ENCODE measurements around the gene CLCA1. TPM values are rescaled to one million over a fixed set of nuclear protein-coding genes. Genes with fewer than 3 reads are reported as not detected.
A peak's percentile ranks its signal among the peaks of the same experiment; 100 is the strongest.

Gene CLCA1
- total RNA-seq, 8 experiments from 2014 or later, result 0.09 TPM; not detected in 7

DNA sequence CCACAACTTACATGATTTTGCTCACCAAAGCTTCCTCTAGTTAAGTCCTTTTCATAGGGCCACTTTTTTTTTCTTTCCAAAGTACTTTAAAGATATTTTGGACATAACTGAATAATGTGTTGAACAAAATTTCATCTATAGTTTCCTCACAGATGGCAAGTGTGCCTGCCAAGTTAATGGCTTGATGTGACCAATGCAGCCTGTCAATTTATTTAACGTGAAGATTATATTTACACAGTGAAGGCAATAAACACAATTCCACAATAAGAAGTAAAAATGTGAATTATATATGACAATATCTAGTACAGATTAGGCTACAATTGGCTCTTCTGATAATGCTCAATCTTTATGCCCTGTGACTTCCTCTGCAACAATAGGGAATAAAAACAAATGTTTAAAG is 26.7 kb upstream of the CLCA1 start:
- in situ Hi-C loops (cut with MboI; ENCODE audit: low pct_unique_long_range_greater_than_20kb in 2 of 9, low sequenced_read_pairs in 9 of 9, unreplicated experiment in 9 of 9), result no loop called here
- WGBS, 10 experiments, result 0 to 100% (median 71%) methylated on average over 1 of the region's 1 CpG; no CpG with 5 or more reads in 2 of the 10 experiments
- no peaks in the 10 kb centered on the region for H3K4me1 ChIP-seq (replicated peaks in 1 of 2)
- no peak overlapping the region for H3K4me3 ChIP-seq
- no peak for ATAC-seq (replicated peaks in 6 of 8)
- no peak overlapping the region for H3K27ac ChIP-seq

DNA sequence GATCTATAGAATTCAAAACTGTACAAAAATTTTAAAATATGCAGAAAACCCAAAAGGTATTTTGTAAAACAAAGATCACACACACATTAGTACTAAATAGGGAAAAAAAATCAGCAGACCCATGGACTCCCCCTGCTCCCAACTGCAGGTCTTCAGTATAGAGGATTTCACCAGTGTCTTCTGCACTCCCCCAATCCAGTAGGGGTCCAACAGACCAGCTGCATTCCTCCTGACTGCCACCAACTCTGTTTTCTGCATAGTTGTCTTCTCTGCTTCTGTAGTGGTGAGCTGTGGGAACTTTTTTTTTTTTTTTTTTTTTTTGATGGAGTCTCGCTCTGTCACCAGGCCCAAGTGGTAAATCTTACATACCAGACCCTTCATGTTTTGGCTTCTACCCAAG is 22.8 kb upstream of the CLCA1 start:
- Histone ChIP-seq H3K27ac (no peak overlapping the region), H3K4me3 (no peak overlapping the region), H3K4me1 (replicated peaks in 1 of 2) (no peaks in the 10 kb centered on the region)
- in situ Hi-C loops (cut with MboI; ENCODE audit: low pct_unique_long_range_greater_than_20kb in 2 of 9, low sequenced_read_pairs in 9 of 9, unreplicated experiment in 9 of 9), result no loop called here
- WGBS, 10 experiments, result 83 to 100% (median 100%) methylated on average over 1 of the region's 1 CpG; no CpG with 5 or more reads in 3 of the 10 experiments
- ATAC-seq (replicated peaks in 6 of 8), result peak in 1 of 8 experiments; percentile 14

DNA sequence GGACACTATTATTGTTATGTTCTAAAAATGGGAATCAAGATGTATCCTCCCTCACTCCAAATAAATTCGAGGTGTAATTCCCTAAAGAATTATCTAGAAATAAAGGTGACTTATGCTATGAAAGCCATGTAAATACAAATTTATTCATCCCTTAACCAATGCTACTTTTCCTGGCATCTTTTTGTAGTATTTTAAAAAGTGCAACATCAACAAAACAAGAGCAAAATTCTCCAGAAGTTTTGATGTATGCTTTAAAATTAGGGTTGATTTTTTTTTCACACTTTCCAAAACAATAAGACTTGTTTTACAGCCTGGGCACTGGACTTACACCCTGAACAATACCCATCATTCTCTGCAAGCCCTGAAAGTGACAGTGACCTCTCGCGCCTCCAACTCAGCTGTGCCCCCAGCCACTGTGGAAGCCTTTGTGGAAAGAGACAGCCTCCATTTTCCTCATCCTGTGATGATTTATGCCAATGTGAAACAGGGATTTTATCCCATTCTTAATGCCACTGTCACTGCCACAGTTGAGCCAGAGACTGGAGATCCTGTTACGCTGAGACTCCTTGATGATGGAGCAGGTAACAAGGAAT is 21.4 kb upstream of the CLCA1 start:
- Histone ChIP-seq H3K27ac (no peak overlapping the region), H3K4me3 (no peak overlapping the region), H3K4me1 (replicated peaks in 1 of 2) (no peaks in the 10 kb centered on the region)
- peak in 2 of 8 experiments; percentile 18 to 58 for ATAC-seq (replicated peaks in 6 of 8)
- in situ Hi-C loops (cut with MboI; ENCODE audit: low pct_unique_long_range_greater_than_20kb in 2 of 9, low sequenced_read_pairs in 9 of 9, unreplicated experiment in 9 of 9), result no loop called here
- WGBS, 10 experiments, result 0 to 100% (median 60%) methylated on average over 1 to 4 of the region's 4 CpGs

DNA sequence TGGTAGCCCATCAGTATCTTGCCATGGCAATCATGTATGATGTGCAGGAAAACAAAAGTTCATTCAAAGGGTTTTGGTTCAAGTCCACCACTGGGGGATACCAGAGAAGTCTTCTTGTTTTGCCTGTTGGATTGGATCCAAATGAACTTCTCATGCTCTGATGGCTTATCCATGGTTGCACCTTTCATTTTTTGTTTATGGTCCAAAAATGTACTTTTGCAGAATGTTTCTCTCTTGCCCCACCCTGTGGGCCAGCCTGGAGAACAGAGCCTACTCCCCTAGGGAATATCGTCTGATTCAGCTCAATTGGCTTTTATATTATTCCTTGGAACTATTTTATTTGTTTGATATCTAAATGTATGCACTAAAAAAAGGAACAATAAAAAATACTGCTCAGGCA is 20.1 kb upstream of the CLCA1 start:
- in situ Hi-C loops (cut with MboI; ENCODE audit: low pct_unique_long_range_greater_than_20kb in 2 of 9, low sequenced_read_pairs in 9 of 9, unreplicated experiment in 9 of 9), result no loop called here
- ATAC-seq (replicated peaks in 6 of 8), result no peak
- 45 to 100% (median 92%) methylated on average over 1 of the region's 1 CpG; no CpG with 5 or more reads in 1 of the 10 experiments for WGBS, 10 experiments
- Histone ChIP-seq H3K27ac (no peak overlapping the region), H3K4me1 (replicated peaks in 1 of 2) (no peaks in the 10 kb centered on the region), H3K4me3 (no peak overlapping the region)

DNA sequence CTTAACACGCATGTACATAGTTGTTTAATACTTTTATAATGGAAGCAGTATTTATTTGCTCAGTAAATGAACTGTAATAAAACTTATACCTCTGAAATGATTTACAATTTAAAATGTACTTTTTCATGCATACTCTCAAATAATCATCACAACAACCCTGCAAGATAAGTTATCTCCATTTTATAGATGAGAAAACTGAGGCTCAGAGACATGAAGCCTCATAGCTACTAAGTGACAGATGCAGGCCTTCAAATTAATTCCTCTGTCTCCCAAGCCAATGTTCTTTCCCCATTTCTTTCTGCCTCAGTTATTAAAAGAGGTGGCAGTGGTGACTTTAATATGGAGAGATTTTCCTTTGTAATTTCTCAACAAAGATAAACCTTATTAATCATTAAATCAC is 19.6 kb upstream of the CLCA1 start:
- WGBS, 10 experiments, result 75 to 100% (median 100%) methylated on average over 1 of the region's 1 CpG; no CpG with 5 or more reads in 1 of the 10 experiments
- no peak overlapping the region for H3K4me3 ChIP-seq
- H3K4me1 ChIP-seq (replicated peaks in 1 of 2), result no peaks in the 10 kb centered on the region
- H3K27ac ChIP-seq, result no peak overlapping the region
- in situ Hi-C loops (cut with MboI; ENCODE audit: low pct_unique_long_range_greater_than_20kb in 2 of 9, low sequenced_read_pairs in 9 of 9, unreplicated experiment in 9 of 9), result no loop called here
- no peak for ATAC-seq (replicated peaks in 6 of 8)

DNA sequence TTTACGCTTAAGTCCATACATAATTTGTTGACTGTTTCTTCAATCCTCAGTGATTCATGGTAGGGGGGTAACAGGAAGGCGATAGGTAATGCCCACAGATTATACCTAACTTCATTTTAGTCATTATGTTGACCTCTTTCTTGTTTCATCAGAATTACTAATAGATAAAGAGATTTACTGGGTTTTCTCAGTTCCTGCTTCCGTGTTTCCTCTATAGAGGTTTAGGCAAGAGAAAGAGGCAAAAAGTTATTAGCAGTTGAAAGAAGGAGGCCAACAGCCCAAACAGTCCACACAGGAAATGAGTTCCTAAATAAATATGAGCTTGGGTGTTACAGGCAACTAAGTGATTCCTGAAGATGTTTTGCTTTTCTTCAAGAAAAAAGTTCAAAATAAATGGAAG is 17.9 kb upstream of the CLCA1 start:
- no peaks in the 10 kb centered on the region for H3K4me1 ChIP-seq (replicated peaks in 1 of 2)
- H3K27ac ChIP-seq, result no peak overlapping the region
- no peak overlapping the region for H3K4me3 ChIP-seq
- no peak for ATAC-seq (replicated peaks in 6 of 8)
- WGBS, 10 experiments, result 0 to 80% (median 60%) methylated on average over 1 to 3 of the region's 3 CpGs
- in situ Hi-C loops (cut with MboI; ENCODE audit: low pct_unique_long_range_greater_than_20kb in 2 of 9, low sequenced_read_pairs in 9 of 9, unreplicated experiment in 9 of 9), result no loop called here

DNA sequence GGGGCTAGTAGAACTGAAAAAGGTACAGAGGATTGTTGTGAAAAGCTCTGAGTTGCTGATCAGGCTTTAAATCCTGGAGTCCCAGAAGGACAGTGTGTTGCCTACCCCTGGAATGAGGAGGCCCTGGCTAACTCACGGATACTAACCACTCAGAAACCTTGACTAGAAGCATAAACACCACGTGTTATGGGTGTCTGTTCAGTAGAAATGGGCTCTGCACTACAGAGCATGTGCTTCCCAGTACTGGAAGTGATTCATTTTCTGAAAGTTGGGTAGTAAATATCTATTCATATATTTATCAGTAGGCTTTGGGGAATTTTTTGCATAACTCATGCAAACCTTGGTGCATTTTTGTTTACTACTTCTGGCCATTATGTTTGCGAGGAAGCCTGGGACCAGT is 15.1 kb upstream of the CLCA1 start:
- in situ Hi-C loops (cut with MboI; ENCODE audit: low pct_unique_long_range_greater_than_20kb in 2 of 9, low sequenced_read_pairs in 9 of 9, unreplicated experiment in 9 of 9), result no loop called here
- peak in 2 of 8 experiments; percentile 90 to 98 for ATAC-seq (replicated peaks in 6 of 8)
- no peaks in the 10 kb centered on the region for H3K4me1 ChIP-seq (replicated peaks in 1 of 2)
- H3K4me3 ChIP-seq, result no peak overlapping the region
- 44 to 83% (median 70%) methylated on average over 1 to 3 of the region's 3 CpGs; no CpG with 5 or more reads in 1 of the 10 experiments for WGBS, 10 experiments
- no peak overlapping the region for H3K27ac ChIP-seq

DNA sequence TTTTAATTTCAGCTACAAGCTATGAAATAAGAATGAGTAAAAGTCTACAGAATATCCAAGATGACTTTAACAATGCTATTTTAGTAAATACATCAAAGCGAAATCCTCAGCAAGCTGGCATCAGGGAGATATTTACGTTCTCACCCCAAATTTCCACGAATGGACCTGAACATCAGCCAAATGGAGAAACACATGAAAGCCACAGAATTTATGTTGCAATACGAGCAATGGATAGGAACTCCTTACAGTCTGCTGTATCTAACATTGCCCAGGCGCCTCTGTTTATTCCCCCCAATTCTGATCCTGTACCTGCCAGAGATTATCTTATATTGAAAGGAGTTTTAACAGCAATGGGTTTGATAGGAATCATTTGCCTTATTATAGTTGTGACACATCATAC is 13.7 kb upstream of the CLCA1 start:
- in situ Hi-C loops (cut with MboI; ENCODE audit: low pct_unique_long_range_greater_than_20kb in 2 of 9, low sequenced_read_pairs in 9 of 9, unreplicated experiment in 9 of 9), result no loop called here
- Histone ChIP-seq H3K4me1 (replicated peaks in 1 of 2) (no peaks in the 10 kb centered on the region), H3K27ac (no peak overlapping the region), H3K4me3 (no peak overlapping the region)
- WGBS, 10 experiments, result 60 to 100% (median 92%) methylated on average over 1 to 5 of the region's 5 CpGs
- ATAC-seq (replicated peaks in 6 of 8), result no peak

DNA sequence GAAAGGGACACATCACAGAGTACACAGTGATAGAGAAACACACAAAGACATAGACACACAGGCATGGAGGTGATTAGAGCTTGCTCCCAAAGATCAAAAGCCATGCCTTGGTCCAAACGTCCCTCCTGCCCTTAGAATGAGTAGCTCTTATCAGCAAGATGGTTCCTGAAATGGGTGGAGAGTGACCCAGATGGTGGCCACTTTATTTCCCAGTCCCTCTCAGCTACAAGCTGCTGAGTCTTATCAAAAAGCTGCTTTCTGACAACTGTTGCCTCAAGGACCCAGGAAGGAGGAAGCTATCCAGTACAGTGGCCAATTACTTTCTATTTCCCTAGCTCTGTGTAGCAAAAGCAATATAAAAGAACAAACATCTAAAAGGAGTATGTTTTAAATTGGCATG is 7.7 kb upstream of the CLCA1 start:
- ATAC-seq (replicated peaks in 6 of 8), result no peak

DNA sequence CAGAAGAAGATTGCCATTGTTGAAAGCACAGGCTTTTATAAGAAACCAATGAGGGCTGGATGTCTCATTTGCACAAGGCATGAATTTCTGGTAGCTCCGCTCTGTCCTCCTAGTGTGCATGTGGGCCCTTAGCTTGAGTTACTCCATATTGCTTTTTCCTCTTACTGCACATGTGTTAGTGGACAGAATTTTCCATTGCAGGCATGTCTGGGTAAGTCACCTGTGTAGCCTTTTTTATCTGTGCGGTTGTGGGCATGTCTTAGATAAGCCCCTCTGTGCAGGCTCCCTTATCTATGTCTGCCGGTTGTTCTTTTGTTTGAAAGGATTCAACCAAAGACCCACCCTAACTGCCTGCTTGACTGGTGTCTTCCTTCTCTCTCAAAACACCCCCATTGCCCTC is 7.2 kb upstream of the CLCA1 start:
- H3K4me1 ChIP-seq (replicated peaks in 1 of 2), result peaks cover 0 to 3% of the 10 kb centered on the region in 2 donors
- ATAC-seq (replicated peaks in 6 of 8), result no peak
- in situ Hi-C loops (cut with MboI; ENCODE audit: low pct_unique_long_range_greater_than_20kb in 2 of 9, low sequenced_read_pairs in 9 of 9, unreplicated experiment in 9 of 9), result no loop called here
- H3K4me3 ChIP-seq, result no peak overlapping the region
- 80 to 100% (median 96%) methylated on average over 1 to 3 of the region's 3 CpGs; no CpG with 5 or more reads in 2 of the 10 experiments for WGBS, 10 experiments
- no peak overlapping the region for H3K27ac ChIP-seq

More for the DNA sequence above, 7.7 kb upstream of the CLCA1 start:
- 0 to 38% (median 8%) methylated on average over 1 of the region's 1 CpG; no CpG with 5 or more reads in 4 of the 10 experiments for WGBS, 10 experiments
- in situ Hi-C loops (cut with MboI; ENCODE audit: low pct_unique_long_range_greater_than_20kb in 2 of 9, low sequenced_read_pairs in 9 of 9, unreplicated experiment in 9 of 9), result no loop called here
- Histone ChIP-seq H3K4me1 (replicated peaks in 1 of 2) (peaks cover 0 to under 1% of the 10 kb centered on the region in 2 donors), H3K27ac (no peak overlapping the region), H3K4me3 (no peak overlapping the region)

DNA sequence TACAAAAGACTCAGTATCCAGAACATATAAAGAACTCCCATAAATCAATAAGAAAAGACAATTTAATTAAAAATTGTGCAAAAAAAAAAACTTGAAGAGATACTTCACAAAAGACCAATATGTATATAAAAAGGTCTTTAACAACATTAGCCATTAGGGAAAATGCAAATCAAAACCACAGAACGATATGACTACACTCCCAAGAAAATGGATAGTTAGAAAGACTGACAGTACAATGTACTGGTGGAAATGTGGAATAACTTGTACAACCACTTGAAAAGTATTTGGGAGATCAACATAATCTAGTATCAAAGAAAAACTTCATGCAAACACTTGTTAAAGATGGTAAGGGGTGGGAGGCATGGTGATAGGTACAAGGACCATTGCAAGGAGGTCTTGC is 3.9 kb upstream of the CLCA1 start:
- 0 to 100% (median 74%) methylated on average over 1 of the region's 1 CpG for WGBS, 10 experiments
- H3K27ac ChIP-seq, result no peak overlapping the region
- peaks cover 0 to 3% of the 10 kb centered on the region in 2 donors for H3K4me1 ChIP-seq (replicated peaks in 1 of 2)
- no peak overlapping the region for H3K4me3 ChIP-seq
- in situ Hi-C loops (cut with MboI; ENCODE audit: low pct_unique_long_range_greater_than_20kb in 2 of 9, low sequenced_read_pairs in 9 of 9, unreplicated experiment in 9 of 9), result no loop called here
- peak in 2 of 8 experiments; percentile 65 to 69 for ATAC-seq (replicated peaks in 6 of 8)

DNA sequence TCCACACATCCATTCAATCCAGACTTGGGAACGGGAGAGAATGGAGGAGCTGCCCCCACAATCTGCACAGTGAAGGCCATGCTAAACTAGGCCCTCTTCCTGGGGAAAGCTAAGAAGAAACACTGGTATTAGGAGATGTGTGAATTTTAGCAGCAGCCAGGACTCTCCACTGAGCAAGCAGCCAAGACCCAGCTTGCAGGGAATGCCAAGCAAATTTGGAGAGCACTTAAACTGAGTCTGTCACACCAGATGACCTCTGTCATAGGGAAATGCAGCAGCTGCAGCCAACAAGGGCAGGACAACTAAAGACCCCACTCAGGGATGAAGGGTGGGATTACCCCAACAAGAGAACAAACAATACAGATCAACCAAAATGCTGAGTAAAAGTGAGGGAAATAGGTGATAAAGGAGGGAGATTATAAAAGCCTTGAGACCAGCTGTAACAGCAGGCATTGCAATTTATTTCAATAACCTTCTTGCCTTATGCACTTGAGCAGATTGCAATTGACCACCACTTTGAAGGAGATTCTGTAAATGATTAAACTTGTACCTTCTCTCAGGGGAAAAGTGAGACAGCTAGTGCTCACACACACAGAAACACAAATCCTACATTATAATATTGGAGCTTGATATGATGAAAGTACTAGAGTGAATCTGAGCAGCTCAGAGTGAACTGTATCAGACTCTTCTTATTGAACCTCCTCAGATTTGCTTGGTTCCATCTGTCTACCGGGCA is 2.5 kb upstream of the CLCA1 start:
- Histone ChIP-seq H3K4me3 (no peak overlapping the region), H3K27ac (no peak overlapping the region), H3K4me1 (replicated peaks in 1 of 2) (peaks cover 0 to 3% of the 10 kb centered on the region in 2 donors)
- WGBS, 10 experiments, result 60 to 100% (median 84%) methylated on average over 1 to 2 of the region's 2 CpGs; no CpG with 5 or more reads in 5 of the 10 experiments
- in situ Hi-C loops (cut with MboI; ENCODE audit: low pct_unique_long_range_greater_than_20kb in 2 of 9, low sequenced_read_pairs in 9 of 9, unreplicated experiment in 9 of 9), result no loop called here
- peak in 1 of 8 experiments; percentile 31 for ATAC-seq (replicated peaks in 6 of 8)

DNA sequence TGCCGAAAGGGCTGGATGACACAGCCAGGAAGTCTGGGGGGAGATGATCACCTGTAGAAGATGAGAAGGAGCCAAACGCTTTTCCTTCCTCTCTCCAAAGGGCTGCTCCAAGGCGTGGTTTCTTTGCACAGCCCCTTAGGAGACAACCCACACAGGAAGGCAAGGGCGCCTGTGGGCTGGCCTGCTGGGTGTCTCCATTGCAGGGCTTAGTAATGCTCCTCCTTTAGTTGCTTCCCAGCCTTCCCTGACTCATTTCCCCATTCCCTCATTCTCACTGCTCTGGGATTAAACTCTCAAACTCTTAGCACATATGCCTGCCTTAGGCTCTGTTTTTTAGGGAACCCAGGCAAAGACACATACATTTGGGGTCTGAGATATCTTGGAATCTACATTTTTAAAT is 1.7 kb upstream of the CLCA1 start:
- WGBS, 10 experiments, result 13 to 100% (median 77%) methylated on average over 1 to 4 of the region's 4 CpGs; no CpG with 5 or more reads in 5 of the 10 experiments
- ATAC-seq (replicated peaks in 6 of 8), result peak in 3 of 8 experiments; percentile 60 to 90 (median 80)
- Histone ChIP-seq H3K27ac (no peak overlapping the region), H3K4me1 (replicated peaks in 1 of 2) (peaks cover 0 to 3% of the 10 kb centered on the region in 2 donors), H3K4me3 (no peak overlapping the region)
- in situ Hi-C loops (cut with MboI; ENCODE audit: low pct_unique_long_range_greater_than_20kb in 2 of 9, low sequenced_read_pairs in 9 of 9, unreplicated experiment in 9 of 9), result no loop called here

Measured in motor neuron (in vitro differentiated cells).